Activated T-helper 2 cell treated with anti-CD3 and anti-CD28 coated beads, Interferon-gamma antibody, Interleukin-2, Interleukin-4, amounts not matched to agents 10 μg/mL and 5 μg/mL and 100 μg/mL, durations not matched to agents 14 hours and 24 hours and 36 hours (primary cell): ENCODE results near the gene UBE2O. TPM values are rescaled to one million over a fixed set of nuclear protein-coding genes. Genes with fewer than 3 reads are reported as not detected.

Experiments
- DNase-seq: peaks from one replicate; pipeline ENCODE4 v3.0.0; 2021; ENCODE audit warnings: low spot score
- H3K27ac Mint-ChIP-seq: one replicate; pipeline ENCODE4 v1.8.0; 2021; ENCODE audit warnings: mixed read lengths
- H3K27me3 Mint-ChIP-seq: one replicate; pipeline ENCODE4 v1.8.0; 2021; ENCODE audit warnings: low read depth, mixed read lengths
- H3K36me3 Mint-ChIP-seq: one replicate; pipeline ENCODE4 v1.8.0; 2021; ENCODE audit warnings: low read depth, mixed read lengths
- H3K4me1 Mint-ChIP-seq: one replicate; pipeline ENCODE4 v1.8.0; 2021; ENCODE audit warnings: low read depth, mixed read lengths
- H3K4me3 Mint-ChIP-seq: one replicate; pipeline ENCODE4 v1.8.0; 2021; ENCODE audit warnings: low read depth, mild to moderate bottlenecking, moderate library complexity, mixed read lengths
- H3K9me3 Mint-ChIP-seq: one replicate; pipeline ENCODE4 v1.8.0; 2021; ENCODE audit warnings: mixed read lengths
- intact Hi-C: fragments of 100-400 bp; cut with micrococcal nuclease; formaldehyde crosslinking; loops from one replicate; pipeline ENCODE4 v1.15.1; 2023
- total RNA-seq: library from RNA; stranded (reverse); gene quantifications from 2 replicates; pipeline ENCODE4 v1.2.3, GENCODE V29; 2022

UBE2O gene
- 46.0 and 46.5 TPM in 2 replicates for total RNA-seq

DNA sequence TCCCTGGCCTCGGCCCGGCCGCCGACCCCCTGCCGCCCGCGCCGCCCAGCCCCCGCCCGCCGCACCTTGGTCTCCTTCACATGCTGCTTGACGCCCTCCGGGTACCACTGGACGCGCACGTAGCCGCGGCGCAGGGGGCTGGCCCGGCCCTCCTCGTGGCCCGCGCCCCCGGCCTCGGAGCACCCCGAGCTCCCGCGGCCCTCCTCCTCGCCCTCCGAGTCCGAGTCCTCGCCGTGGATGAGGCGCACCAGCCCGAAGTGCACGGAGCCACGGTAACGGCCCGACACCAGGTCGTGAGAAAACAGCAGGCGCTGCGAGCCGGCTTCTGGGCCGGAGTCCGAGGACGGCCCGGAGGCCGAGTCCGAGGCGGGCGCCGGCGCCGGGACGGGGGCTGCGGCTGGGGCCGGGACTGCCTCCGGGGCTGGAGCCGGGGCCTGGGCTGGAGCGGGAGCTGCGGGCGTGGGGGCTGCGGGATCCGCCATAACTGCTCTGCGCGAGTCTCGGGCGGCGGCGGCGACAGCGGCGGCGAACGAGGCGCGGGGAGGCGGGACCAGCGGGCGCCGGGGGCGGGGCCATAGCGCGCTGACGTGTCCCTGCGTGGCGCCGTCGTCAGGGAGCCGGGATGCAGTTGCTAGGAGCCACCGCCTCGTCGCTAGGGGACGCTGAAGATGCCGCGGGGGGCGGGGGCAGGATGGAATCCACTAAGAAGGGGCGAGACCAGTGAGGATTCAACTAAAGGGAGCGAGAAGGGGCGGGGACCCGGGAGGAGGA, at the start of gene UBE2O:
UBE2O (minus strand) TSS at position 493 of the 771 bp plus-strand sequence; CDS start at position 482, 11 bp downstream.
- Mint-ChIP-seq H3K4me1 (peaks cover 31% of the 10 kb centered on the region), H3K27ac (peak within 1 kb of the TSS; percentile 47), H3K27me3 (peaks cover 4% of the 10 kb centered on the region), H3K9me3 (no peaks in the 10 kb centered on the region), H3K4me3 (peak within 1 kb of the TSS; percentile 85), H3K36me3 (peaks cover 9% of the 10 kb centered on the region)
- peak; percentile 93 for DNase-seq
- intact Hi-C loops, result loop anchor here (2.0 to 5.0 kb wide), 3 partner anchors 46 to 104 kb away; partner anchors contain the start of gene SPHK1

DNA sequence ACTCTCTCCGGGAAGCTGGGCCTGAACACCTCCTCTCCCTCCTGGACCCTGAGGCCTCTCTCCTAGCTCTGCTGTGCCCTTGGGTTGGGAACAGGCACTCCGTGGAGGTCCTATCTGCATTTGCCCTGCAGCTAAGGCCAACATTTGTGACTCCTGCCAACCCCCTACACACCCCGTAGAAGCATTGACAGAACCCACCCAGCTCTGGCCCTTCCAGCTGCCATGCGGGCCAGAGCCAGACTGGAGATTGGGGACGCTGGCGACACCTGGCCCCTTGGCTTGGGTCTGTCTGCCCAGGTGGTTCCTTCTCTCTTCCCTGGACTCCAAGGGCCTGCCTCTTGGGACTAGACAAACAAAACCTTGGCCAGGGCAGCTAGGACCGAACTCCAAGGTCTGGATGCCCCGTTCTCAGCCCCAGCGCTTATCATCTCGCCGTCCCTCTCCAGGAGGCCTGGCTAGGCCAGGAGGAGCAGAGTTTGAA, 48.9 kb upstream of the UBE2O start:
- intact Hi-C loops, result loop anchor here (1.0 kb wide), 1 partner anchor 36 kb away; no protein-coding TSS in a partner anchor
- H3K27ac Mint-ChIP-seq, result peak overlapping the region; percentile 92
- peaks cover 25% of the 10 kb centered on the region for H3K4me1 Mint-ChIP-seq
- peaks cover 6% of the 10 kb centered on the region for H3K36me3 Mint-ChIP-seq
- DNase-seq, result no peak
- no peaks in the 10 kb centered on the region for H3K9me3 Mint-ChIP-seq
- no peaks in the 10 kb centered on the region for H3K27me3 Mint-ChIP-seq
- peak overlapping the region; percentile 80 for H3K4me3 Mint-ChIP-seq

DNA sequence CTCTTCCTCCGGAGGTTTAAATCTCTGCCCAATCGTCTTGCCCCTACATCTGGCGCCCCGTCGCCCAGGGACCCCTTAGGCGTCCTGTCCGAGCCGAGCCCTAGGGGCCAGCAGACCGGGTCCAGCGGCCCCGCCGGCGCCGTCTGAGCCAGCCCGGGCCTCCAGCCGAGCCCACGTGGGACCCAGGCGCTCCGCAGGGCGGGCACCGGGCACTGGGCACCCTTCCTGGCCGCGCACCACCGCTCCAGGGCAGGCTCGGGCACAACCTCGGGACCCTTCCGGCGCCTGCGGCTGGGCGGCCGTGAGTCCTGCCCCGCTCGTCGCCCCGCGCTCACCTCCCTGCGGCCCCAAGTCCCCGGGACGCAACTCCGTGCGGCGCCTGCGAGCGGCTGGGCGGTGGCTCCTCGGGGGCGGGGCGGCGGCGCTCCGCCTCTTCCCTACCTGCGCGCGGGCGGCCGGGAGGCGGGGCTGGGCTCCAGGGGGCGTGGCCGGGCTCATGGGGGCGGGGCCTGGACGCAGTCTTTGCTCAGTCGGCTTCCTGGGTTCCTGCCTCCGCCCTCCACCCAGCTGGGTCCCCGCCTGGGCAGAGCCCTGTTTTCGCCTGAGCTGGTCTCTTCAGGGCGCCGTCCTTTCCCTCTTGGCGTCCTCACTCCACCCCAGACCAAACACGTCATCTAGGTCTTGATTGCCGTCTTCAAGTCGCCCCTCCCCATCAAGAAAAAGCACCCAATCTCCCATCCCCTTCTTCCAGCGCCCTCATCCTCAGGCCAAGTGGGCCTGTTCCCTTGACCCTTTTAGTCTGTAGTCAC, 48.3 kb upstream of the UBE2O start, which contains the start of gene RHBDF2:
RHBDF2 (minus strand) TSS at position 406 of the 809 bp plus-strand sequence. CDS start 19,899 bp downstream, outside the sequence.
- Mint-ChIP-seq H3K27ac (peak within 1 kb of the TSS; percentile 92), H3K9me3 (no peaks in the 10 kb centered on the region), H3K27me3 (no peaks in the 10 kb centered on the region), H3K36me3 (peaks cover 6% of the 10 kb centered on the region), H3K4me3 (peak within 1 kb of the TSS; percentile 88), H3K4me1 (peaks cover 20% of the 10 kb centered on the region)
- intact Hi-C loops, result loop anchor here (1.0 kb wide), 1 partner anchor 35 kb away; no protein-coding TSS in a partner anchor
- peak; percentile 94 for DNase-seq

DNA sequence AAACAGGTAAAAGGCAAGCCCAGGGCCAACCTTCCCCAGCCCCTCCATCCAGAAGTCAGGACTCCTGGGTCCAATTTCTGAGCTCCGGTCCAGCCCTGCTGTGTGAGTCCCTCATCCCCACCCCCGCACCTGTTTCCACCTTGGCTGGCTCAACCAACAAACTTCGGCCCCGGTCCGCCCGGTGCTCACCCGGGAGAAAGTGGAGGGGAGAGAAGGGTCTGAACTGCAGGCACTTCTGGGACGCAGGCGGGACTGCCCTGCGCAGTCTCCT, 47.7 kb upstream of the UBE2O start:
- peaks cover 19% of the 10 kb centered on the region for H3K4me1 Mint-ChIP-seq
- H3K9me3 Mint-ChIP-seq, result no peaks in the 10 kb centered on the region
- no peak overlapping the region for H3K27ac Mint-ChIP-seq
- intact Hi-C loops, result loop anchor here (1.0 kb wide), 1 partner anchor 34 kb away; no protein-coding TSS in a partner anchor
- no peak for DNase-seq
- peaks cover 6% of the 10 kb centered on the region for H3K36me3 Mint-ChIP-seq
- H3K27me3 Mint-ChIP-seq, result no peaks in the 10 kb centered on the region
- peak overlapping the region; percentile 88 for H3K4me3 Mint-ChIP-seq

DNA sequence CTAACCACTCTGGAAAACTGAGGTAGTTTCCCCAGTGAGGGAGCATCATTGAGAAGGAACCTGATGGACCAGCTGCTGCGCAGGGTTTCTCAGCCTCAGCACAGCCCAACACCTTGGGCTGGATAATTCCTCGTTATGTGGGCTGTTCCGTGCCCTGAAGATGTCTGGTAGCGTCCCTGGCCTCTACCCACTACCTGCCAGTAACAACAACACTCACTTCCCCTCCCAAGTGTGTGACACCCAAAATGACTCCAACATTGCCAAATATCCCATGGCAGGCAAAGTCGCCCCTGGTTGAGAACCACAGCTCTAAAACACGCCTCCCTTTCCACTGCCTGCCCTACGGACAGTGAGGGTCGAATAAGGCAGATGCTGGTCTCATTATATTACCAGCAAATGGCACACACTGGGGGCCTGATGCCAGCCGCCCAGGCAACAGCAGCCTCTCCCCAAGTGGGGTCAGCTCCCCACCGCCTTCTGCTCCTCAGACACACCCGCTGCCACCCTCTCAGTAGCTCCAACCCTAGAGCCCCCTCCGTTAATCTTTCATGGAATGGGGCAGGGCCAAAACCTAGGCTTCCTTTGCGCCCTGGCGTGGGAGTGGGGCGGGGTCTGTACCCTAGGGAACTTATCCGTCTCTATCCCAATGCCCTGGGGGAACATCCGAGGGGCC, 47.3 kb upstream of the UBE2O start:
- peaks cover 6% of the 10 kb centered on the region for H3K36me3 Mint-ChIP-seq
- peaks cover 19% of the 10 kb centered on the region for H3K4me1 Mint-ChIP-seq
- no peak overlapping the region for H3K27ac Mint-ChIP-seq
- peak overlapping the region; percentile 88 for H3K4me3 Mint-ChIP-seq
- DNase-seq, result no peak
- intact Hi-C loops, result no loop called here
- H3K27me3 Mint-ChIP-seq, result no peaks in the 10 kb centered on the region
- no peaks in the 10 kb centered on the region for H3K9me3 Mint-ChIP-seq

DNA sequence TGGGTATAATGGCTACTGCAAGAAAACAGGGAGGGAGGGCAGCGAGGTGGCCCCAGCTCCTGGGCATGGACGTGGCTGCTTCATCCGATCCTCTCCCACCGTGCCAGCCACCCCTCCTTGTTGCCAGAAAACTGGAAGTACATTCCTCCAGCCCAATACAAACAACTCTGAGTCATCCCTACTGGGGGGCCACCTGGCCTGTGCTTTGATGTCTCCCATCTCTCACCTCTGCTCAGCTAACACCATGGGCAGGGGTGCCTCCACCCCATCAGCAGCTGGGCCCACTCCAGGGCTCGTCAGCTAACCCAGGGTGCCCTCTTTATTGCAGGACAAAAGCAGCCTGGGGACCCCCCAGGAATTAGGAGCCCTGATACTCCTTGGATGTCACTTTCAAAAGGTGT, 46.3 kb upstream of the UBE2O start:
- intact Hi-C loops, result loop anchor here (5.0 kb wide), 1 partner anchor 312 kb away; no protein-coding TSS in a partner anchor
- Mint-ChIP-seq H3K9me3 (no peaks in the 10 kb centered on the region), H3K4me1 (peaks cover 19% of the 10 kb centered on the region), H3K27me3 (no peaks in the 10 kb centered on the region), H3K4me3 (no peak overlapping the region), H3K27ac (no peak overlapping the region), H3K36me3 (peaks cover 6% of the 10 kb centered on the region)
- no peak for DNase-seq

DNA sequence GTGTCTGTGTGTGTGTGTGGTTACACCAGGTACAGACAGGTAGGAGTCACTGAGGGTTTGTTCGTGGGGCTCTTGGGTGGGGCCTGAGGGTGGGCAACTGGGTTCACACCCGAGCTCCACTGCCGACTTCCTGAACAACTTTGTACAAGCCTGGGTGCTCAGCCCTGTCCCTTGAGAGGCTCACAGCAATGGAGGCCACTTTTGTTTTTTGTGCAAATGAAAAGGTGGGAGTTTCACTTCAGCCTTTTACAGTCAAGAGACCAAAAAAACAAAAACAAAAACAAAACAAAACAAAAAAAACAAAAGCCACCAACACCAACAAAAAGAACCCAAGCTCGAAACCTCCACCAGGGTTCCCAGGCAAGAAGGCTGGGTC, 45.9 kb upstream of the UBE2O start:
- H3K27ac Mint-ChIP-seq, result no peak overlapping the region
- intact Hi-C loops, result loop anchor here (5.0 kb wide), 1 partner anchor 312 kb away; no protein-coding TSS in a partner anchor
- H3K4me1 Mint-ChIP-seq, result peaks cover 21% of the 10 kb centered on the region
- H3K27me3 Mint-ChIP-seq, result no peaks in the 10 kb centered on the region
- no peak for DNase-seq
- peak overlapping the region; percentile 26 for H3K4me3 Mint-ChIP-seq
- H3K36me3 Mint-ChIP-seq, result peaks cover 6% of the 10 kb centered on the region
- H3K9me3 Mint-ChIP-seq, result no peaks in the 10 kb centered on the region

DNA sequence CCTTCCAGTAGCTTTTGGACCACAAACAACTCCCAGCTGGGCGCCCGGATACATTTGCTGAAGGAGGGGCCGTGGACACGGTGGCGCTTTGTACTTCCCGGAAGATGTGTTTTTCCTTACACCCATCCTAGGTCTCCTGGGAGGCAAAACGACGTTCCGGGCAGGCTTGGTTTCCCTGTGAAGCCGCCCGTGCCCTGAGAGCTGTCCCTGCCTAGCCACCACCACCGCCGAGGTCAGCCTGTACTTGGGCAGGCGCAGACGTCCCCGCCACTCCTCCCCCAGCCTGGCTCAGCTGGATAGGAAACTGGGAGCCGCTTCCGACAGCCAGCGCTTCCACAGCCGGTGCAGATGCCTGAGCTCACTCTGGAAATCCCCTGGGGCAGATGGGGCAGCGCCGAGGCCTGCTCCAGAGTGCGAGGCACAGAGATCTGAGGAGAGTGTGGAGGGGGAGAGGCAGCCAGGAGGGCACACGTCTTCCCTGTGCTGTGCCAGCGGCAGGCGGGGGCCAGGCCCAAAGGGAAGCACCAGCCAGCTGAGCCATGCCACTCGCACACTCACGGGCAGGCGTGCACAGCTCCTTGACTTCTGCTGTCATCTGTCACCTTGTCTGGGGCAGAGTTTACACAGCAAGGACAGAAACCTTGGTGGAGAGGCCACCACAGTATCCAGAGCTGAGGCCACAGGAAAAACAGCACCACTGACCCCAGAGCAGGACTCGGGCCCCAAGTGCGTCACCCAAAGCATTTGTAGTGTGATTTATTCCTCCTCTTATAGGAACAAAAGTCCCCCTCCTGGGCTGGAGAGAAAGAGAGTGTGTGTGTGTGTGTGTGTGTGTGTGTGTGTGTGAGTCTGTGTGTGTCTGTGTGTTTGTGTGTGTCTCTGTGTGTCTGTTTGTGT, 45.3 kb upstream of the UBE2O start:
- intact Hi-C loops, result loop anchor here (5.0 kb wide), 1 partner anchor 311 kb away; no protein-coding TSS in a partner anchor
- DNase-seq, result no peak
- Mint-ChIP-seq H3K4me1 (peaks cover 28% of the 10 kb centered on the region), H3K36me3 (peaks cover 9% of the 10 kb centered on the region), H3K4me3 (peak overlapping the region; percentile 21), H3K27ac (no peak overlapping the region), H3K27me3 (no peaks in the 10 kb centered on the region), H3K9me3 (no peaks in the 10 kb centered on the region)

DNA sequence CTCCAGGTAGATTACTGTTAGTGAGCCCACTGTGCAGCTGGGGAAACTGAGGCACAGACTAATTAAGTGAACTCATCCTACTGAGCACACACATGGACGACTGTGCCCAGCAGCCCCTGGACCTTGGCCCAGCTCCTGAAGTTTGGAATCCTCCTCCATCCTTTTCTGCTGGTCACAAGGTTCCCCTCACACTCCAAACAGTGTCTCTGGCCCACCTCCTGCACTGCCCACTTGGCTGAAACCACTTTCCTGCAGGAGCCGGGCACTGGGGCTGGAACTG, 44.7 kb upstream of the UBE2O start:
- Mint-ChIP-seq H3K27ac (no peak overlapping the region), H3K36me3 (peaks cover 9% of the 10 kb centered on the region), H3K4me3 (no peak overlapping the region), H3K9me3 (no peaks in the 10 kb centered on the region), H3K4me1 (peaks cover 33% of the 10 kb centered on the region), H3K27me3 (no peaks in the 10 kb centered on the region)
- intact Hi-C loops, result loop anchor here (5.0 kb wide), 1 partner anchor 310 kb away; no protein-coding TSS in a partner anchor
- no peak for DNase-seq

DNA sequence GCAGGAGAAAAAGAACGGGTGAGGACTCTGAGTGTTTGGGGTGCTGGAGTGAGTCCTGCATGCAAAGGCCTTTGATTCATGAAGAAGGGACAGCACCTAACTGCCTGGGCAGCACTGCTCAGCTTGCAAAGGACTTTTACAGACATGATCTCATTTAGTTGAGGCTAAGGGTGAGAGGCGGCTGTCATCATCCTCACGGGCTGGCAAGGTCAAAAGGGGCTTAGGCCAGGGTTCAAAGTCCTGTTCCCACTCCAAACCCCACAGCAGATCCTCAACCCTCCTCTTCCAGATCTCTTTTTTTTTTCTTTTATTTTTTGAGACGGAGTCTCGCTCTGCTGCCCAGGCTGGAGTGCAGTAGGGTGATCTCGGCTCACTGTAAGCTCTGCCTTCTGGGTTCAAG, 43.5 kb upstream of the UBE2O start:
- DNase-seq, result no peak
- no peaks in the 10 kb centered on the region for H3K9me3 Mint-ChIP-seq
- intact Hi-C loops, result loop anchor here (5.0 kb wide), 1 partner anchor 309 kb away; no protein-coding TSS in a partner anchor
- no peak overlapping the region for H3K4me3 Mint-ChIP-seq
- no peaks in the 10 kb centered on the region for H3K27me3 Mint-ChIP-seq
- no peak overlapping the region for H3K27ac Mint-ChIP-seq
- H3K36me3 Mint-ChIP-seq, result peaks cover 9% of the 10 kb centered on the region
- H3K4me1 Mint-ChIP-seq, result peaks cover 37% of the 10 kb centered on the region

DNA sequence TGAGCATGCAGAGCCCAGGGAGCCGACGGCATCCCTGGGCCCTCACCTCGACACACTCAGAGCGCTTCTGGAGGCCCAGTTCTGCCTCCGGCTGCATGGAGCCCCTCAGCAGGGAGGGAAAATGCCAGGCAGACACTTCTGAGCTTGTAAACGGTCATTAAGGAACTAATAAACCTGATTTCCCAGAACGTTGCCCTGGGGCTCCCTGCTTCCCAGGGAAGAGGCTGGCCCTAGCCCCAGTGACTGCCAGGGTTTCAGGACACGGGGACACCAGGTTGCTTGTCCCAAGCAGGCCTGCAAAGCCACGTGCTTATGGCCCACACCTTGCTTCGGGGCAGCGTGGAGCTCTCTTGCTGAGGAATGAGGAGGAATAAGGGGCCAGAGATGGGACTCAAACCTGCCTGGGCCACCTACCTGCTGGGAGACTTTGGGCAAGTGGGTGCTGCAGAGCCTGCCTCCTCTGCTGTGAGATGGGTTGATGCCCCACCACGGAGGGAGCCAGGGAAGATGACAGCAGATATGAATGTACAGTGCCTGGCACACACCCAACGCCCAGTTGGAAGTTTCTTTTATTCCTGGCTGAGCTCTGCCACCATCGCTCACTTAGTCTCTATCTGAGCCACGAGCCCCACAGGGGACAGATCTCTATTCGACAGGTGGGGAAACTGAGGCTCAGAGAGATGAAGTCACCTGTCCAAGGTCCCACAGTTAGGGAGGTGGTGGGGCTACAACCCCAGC, 42.9 kb upstream of the UBE2O start:
- intact Hi-C loops, result loop anchor here (5.0 kb wide), 1 partner anchor 309 kb away; no protein-coding TSS in a partner anchor
- Mint-ChIP-seq H3K9me3 (no peaks in the 10 kb centered on the region), H3K27me3 (no peaks in the 10 kb centered on the region), H3K4me1 (peaks cover 37% of the 10 kb centered on the region), H3K36me3 (peaks cover 9% of the 10 kb centered on the region), H3K27ac (no peak overlapping the region), H3K4me3 (no peak overlapping the region)
- DNase-seq, result no peak
